Inferior parietal cortex (tissue), 1 donor: Measurements from ENCODE around the gene MYRIP.
"Not testable (repeated sequence)": the region's sequence is repeated elsewhere in the genome, so short reads cannot be mapped to it uniquely, and the experiment has no call there.

Source experiments
- DNase-seq: peaks from one replicate; pipeline ENCODE4 v3.0.0-alpha.2; 2016; ENCODE audit errors: extremely low spot score

Gene MYRIP

GRCh38 chr3:39809181-39809994 lies at the start of gene MYRIP:
Gene MYRIP (plus strand): TSS chr3:39809609. CDS start chr3:39900817, 91,208 bp downstream.
- no peak for DNase-seq

- no peak for DNase-seq
Measured at GRCh38 chr3:39760325-39760724, 49.1 kb upstream of the MYRIP start.

DNA sequence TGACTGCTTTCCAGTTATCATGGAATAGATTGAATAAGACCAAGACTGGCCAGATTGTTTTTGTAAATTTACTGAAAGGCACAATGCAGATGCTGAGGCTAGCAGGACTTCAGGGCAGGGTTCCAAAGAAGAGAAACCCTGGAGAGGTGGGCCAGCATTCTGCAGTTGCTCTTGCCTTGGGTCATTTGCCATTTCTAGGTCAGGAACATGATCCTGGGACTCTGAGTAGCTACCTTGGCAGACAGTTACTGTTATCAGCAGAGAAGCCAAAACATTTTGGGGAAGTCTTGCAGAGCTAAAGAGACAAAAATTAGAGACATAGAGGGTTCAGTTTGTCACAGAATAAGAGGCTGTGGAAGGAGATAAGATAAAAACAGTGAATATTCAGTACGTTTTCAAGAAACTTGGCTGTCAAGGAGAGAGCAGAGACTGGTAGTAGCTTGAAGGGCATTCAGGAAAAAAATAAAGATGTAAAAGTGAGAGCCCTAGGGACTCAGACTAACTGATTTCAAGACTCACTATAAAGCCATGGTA lies 46.8 kb upstream of the MYRIP start:
- DNase-seq: no peak

DNA sequence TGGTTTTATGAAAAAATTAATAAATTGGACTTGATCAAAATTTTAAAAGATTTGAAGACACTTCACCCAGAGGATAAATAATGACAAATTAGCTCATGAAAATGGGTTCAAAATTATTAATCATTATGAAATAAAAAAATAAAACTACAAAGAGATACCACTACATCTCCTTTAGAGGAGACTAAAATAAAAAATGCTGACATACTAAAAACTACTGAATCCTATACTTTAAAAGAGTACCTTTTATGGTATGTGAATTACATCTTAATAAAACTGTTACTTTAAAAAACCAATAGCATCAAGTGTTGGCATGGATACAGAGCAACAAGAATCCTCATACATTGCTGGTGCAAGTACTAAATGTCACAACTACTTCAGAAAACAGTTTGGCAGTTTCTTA lies 46.0 kb upstream of the MYRIP start:
- no peak for DNase-seq

GRCh38 chr3:39765575-39765974 lies 43.8 kb upstream of the MYRIP start:
- no peak for DNase-seq

DNA sequence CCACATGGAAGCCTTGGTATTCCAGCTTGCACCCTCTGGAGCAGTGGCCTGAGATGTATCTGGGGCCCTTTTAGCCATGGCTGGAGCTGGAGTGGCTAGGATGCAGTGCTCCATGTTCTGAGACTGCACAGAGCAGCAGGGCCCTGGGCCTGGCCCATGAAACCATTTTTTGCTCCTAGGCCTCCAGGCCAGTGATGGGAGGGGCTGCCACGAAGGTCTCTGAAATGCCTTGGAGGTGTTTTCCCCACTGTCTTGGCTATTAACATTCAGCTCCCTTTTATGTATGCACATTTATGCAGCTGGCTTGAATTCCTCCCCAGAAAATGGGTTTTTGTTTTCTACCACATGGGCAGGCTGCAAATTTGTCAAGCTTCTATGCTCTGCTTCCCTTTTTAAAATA lies 43.0 kb upstream of the MYRIP start:
- no peak for DNase-seq

GRCh38 chr3:39766909-39767308 lies 42.5 kb upstream of the MYRIP start:
- not testable (repeated sequence) for DNase-seq

GRCh38 chr3:39778168-39778567 lies 31.2 kb upstream of the MYRIP start:
- DNase-seq: not testable (repeated sequence)

DNA sequence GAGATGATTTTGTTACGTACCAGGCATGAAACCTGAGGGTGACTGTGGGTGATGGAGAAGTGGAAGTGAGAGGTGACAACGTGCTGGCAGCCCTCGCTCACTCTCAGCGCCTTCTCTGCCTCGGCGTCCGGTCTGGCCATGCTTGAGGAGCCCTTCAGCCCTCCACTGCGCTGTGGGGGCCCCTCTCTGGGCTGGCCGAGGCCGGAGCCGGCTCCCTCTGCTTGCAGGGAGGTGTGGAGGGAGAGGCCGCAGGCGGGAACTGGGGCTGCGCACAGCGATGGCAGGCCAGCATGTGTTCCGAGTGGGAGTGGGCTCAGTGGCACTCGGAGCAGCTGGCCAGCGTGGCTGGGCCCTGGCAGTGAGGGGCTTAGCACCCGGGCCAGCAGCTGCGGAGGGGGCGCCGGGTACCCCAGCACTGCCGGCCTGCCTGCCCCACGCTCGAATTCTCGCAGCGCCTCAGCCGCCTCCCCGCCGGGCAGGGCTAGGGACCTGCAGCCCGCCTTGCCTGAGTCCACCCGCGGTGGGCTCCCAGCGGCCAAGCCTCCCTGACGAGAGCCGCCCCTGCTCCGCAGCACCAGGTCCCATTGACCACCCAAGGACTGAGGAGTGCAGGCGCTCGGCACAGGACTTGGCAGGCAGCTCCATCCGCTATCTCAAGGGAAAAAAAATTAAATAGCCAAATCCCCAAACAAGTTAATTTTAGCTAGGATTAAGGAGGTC lies 29.7 kb upstream of the MYRIP start:
- no peak for DNase-seq

GRCh38 chr3:39780352-39780751 lies 29.1 kb upstream of the MYRIP start:
- DNase-seq: no peak

- DNase-seq: no peak
Measured at GRCh38 chr3:39781025-39781424, 28.4 kb upstream of the MYRIP start.

GRCh38 chr3:39781632-39782031 lies 27.8 kb upstream of the MYRIP start:
- DNase-seq: no peak

GRCh38 chr3:39783680-39784079 lies 25.7 kb upstream of the MYRIP start:
- DNase-seq: no peak

DNA sequence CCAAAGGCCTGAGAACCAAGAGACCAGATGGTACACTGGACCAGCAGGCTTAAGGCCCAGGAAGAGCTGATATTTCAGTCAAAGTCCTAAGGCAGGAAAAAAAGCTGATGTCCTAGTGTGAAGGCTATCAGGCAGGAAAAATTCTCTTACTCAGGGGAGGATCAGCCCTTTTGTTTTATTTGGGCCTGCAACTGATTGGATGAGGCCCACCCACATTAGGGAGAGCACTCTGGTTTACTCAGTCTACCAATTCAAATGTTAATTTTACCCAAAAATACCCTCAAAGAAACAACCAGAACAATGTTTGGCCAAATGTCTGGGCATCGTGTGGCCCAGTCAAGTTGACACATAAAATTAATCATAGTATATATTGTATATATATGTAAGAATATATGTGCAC lies 24.5 kb upstream of the MYRIP start:
- DNase-seq: no peak

DNA sequence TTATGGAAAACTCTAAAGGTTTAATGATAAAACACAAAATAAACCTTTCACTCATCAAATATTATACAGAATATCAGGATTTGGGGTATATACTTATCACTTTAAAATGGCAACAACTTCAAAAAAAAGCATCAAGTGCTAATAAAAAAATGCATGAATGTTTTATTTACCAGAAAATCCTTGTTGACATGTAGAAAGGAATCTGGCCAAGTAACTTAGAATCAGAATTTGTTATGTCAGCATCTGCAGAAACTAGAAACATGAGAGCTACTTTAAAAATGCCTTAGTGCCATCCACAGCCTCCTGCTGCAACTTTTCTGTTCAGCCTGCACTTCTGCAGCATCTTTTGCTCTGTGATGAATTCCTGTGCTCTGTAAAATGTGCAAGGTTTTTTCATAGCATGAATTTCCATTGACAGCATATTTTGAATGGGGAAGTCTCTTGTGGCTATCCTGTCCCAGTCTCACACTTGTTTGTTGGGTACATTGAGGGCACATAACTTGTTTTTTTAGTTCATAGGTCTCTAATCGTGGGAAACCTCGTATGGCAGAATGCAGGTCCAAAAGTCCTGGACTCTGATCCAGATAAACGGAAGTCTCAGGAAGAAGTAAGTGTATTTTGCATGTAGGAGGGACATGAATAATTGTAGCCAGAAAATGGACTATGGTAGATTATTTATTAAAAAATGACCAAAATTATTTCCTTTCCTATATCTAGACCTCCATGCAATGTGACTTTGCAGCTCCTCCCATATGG lies 21.1 kb upstream of the MYRIP start:
- no peak for DNase-seq

DNA sequence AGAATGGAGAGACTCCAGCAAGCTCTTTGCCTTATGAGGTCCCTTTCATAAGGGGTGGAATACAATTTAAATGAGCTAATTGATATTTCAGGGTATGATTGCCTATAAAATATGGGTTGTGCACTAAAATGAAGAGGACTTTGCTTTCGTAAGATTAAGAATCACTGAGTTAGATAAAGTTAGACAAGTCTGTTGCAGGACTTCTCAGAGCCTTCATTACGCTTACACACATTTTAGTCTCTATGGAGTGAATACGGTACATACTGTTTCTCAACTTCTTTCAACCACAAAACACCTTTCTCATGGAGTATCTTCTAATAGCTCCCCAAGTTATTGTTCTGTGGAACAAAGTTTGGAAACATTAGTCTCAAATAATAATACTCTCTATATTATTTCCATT lies 17.8 kb upstream of the MYRIP start:
- DNase-seq: no peak

DNA sequence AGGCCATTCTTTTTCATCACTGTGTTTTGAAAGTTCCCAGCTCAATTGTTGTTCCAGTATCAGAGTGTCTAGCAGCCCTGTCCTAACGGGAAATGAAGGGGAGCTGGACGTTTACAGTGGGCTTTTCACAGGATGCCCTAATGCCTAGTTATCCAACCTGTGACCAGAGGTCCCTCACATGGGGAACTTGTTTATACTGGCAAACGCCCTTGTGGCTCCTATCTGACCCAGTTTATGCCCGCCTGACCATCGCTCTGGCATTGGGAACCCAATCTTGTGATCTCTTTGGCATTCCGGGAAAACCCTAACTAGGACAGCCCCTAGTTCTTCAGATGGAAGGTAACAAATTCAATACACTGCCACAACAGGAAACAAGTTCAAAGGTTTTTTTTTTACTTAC lies 14.5 kb upstream of the MYRIP start:
- DNase-seq: no peak

DNA sequence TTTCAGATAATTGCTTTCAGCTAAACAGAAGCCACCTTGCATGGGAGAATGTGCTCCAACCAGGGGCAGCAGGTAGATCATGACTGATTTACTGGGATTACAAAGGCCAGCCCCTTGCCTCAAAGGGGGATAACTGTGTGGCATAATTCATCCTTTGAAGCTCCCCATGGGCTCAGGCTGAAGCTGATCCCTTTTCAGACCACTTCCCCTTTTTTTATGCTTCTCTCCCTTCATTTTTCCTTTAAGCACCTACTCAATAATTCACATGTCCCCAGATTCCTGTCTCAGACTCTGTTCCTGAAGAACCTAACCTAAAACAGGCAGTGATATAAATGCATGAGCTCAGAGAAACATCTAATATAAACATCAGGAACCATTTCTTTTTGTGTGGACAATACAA lies 8.2 kb upstream of the MYRIP start:
- DNase-seq: no peak

DNA sequence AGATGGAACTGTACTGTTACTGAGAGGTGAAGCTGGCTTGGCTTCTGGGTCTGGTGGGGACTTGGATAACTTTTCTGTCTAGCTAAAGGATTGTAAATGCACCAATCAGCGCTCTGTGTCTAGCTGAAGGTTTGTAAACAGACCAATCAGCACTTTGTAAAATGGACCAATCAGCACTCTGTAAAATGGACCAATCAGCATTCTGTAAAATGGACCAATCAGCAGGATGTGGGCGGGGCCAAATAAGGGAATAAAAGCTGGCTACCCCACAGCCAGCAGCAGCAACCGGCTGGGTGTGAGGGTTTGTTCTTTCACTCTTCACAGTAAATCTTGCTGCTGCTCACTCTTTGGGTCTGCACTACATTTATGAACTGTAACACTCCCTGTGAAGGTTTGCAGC lies 6.9 kb upstream of the MYRIP start:
- not testable (repeated sequence) for DNase-seq

GRCh38 chr3:39803956-39804355 lies 5.5 kb upstream of the MYRIP start:
- no peak for DNase-seq

DNA sequence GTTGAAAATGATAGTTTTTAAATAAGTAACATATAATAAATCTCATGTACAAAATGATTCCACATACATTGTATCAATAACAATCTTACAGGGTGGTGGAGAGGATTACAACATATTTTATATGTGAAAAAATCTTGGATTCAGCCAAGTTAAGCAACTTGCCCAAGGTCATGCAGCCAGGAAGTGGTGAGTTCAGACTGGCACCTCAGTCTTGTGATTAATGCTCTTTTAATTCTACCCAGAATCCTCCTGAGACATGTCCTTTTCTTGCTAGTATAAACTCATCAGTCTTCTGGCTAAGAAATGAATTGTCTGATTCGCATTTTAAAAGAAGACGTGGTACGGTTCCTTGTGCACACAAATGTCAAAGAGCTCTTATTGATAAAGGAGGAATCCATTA lies 4.5 kb upstream of the MYRIP start:
- no peak for DNase-seq

GRCh38 chr3:39805650-39806049 lies 3.8 kb upstream of the MYRIP start:
- no peak for DNase-seq
